IPS-18a (cell line): ENCODE measurements around the gene MLYCD.

ENCODE experiments used
- H3K27ac ChIP-seq: one replicate; pipeline ENCODE4 v1.5.1; 2013; ENCODE audit warnings: low read length
- H3K27me3 ChIP-seq: one replicate; pipeline ENCODE4 v1.6.1; 2013; ENCODE audit warnings: mild to moderate bottlenecking, low read length; ENCODE audit not compliant: control insufficient read depth, insufficient read depth
- H3K36me3 ChIP-seq: one replicate; pipeline ENCODE4 v1.6.1; 2013; ENCODE audit warnings: low read depth, low read length; ENCODE audit not compliant: control insufficient read depth
- H3K4me1 ChIP-seq: one replicate; pipeline ENCODE4 v1.6.1; 2013; ENCODE audit warnings: low read depth, low read length; ENCODE audit not compliant: control insufficient read depth
- H3K4me3 ChIP-seq: one replicate; pipeline ENCODE4 v1.5.1; 2013; ENCODE audit warnings: low read length
- H3K9ac ChIP-seq: one replicate; pipeline ENCODE4 v1.6.1; 2013; ENCODE audit warnings: mild to moderate bottlenecking, low read length, moderate library complexity
- H3K9me3 ChIP-seq: one replicate; pipeline ENCODE4 v1.6.1; 2013; ENCODE audit warnings: low read depth, low read length; ENCODE audit not compliant: control insufficient read depth

Gene MLYCD

DNA sequence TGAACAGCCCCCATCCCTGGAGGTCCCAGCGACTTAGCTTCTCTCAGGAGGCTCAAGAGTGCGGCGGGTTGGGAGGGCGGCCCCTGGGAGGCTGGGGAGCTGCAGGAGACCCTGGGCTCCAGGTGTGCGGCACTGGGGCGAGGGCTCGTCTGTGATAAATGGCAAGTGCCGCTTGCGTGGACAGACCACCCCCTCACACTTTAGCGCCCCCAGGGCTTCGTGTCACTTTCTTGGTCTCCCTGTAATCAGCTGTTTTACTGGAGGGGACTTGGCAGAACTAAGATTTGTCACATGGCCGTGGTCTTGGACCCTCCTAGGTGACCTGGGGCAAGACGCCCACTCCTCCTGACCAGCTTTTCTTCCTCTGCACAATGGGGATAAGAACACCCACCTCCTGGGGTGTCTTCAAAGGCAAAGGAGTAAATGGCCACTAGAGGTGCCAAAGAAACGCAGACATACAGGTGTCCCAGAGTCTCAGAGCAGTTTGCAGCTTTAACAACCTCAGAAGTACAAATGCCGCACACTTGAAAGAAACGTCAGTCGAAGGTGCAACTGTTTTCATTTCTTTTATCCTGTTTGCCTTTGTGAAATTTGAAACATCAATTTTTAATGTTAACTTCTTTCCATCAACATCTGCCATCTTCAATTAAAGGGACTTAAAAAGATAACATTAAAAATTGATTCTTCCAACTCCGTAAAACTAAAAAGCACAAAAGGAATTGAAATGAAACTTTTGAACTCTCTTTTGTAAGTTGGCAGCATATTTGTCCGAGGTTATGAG lies 55.1 kb downstream of the MLYCD start:
- Histone ChIP-seq H3K9me3 (no peaks in the 10 kb centered on the region), H3K36me3 (no peaks in the 10 kb centered on the region), H3K9ac (no peak overlapping the region), H3K27ac (no peak overlapping the region), H3K4me3 (peak overlapping the region; percentile 33), H3K4me1 (peaks cover 5% of the 10 kb centered on the region), H3K27me3 (no peaks in the 10 kb centered on the region)

DNA sequence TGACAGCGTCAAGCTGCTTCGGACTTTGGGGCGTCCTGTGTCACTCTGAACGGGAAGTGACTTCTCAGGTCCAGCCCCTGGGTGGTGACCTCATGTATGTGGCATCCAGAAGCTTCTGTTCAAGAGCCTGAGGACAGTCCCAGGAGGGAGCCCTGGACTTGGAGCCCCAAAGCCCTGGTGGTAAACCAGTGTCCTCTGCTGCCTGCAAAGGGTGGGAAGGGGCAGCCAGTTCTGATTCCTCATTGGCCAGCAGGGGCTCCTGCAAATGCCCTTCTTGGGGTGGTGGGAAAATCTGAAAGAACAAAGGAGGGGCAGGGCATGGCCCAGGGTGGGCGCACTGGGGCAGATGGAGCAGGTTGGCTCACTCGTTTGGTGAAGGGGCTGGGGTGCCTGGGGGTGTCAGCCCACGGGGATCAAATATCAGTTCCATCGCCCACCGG lies 55.7 kb downstream of the MLYCD start:
- Histone ChIP-seq H3K9me3 (no peaks in the 10 kb centered on the region), H3K27me3 (no peaks in the 10 kb centered on the region), H3K4me1 (peaks cover 5% of the 10 kb centered on the region), H3K4me3 (no peak overlapping the region), H3K36me3 (no peaks in the 10 kb centered on the region), H3K27ac (no peak overlapping the region), H3K9ac (no peak overlapping the region)

DNA sequence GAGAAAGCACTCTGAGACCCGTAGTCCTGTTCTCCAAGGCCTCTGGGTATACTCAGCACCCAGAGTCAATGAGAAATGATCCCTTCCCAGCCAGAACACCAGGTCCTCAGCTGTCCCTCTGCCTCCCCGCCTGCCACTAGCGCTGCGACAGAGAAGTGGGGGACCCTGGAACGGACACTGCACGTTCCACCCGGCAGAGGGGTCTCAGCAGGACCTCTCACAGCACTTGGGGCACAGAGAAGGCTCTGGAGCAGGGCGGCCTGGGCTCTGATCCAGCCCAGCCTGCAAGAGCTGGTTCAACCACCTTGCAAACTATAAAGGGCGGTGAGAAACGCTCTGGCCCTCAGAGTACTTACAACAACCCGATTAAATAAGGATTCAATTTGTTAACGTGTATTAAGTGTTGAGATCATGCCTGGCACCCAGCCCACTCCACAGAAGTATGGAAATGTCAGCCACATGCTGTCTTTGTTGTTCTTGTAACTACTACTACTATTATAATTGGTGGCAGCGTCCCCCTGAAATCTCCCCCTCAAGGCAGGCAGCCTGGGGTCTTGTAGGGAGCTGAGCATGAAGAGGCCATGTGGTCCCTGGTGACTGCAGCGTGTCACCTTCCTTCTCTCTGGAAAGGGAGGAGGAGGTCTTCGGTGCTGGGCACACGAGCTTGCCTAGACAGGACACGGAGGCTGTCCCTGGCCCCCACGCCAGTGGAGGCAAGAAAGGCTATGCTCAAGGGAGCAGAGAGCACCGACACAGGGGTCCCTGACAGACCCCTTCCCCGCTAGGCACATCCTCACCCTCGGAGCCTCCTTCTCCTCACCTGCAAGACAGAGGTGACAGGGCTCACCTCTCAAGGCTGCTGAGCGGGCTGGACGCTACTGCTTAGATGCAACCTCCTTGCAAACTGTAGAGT lies 56.6 kb downstream of the MLYCD start:
- H3K27ac ChIP-seq, result no peak overlapping the region
- no peaks in the 10 kb centered on the region for H3K36me3 ChIP-seq
- peaks cover 5% of the 10 kb centered on the region for H3K4me1 ChIP-seq

DNA sequence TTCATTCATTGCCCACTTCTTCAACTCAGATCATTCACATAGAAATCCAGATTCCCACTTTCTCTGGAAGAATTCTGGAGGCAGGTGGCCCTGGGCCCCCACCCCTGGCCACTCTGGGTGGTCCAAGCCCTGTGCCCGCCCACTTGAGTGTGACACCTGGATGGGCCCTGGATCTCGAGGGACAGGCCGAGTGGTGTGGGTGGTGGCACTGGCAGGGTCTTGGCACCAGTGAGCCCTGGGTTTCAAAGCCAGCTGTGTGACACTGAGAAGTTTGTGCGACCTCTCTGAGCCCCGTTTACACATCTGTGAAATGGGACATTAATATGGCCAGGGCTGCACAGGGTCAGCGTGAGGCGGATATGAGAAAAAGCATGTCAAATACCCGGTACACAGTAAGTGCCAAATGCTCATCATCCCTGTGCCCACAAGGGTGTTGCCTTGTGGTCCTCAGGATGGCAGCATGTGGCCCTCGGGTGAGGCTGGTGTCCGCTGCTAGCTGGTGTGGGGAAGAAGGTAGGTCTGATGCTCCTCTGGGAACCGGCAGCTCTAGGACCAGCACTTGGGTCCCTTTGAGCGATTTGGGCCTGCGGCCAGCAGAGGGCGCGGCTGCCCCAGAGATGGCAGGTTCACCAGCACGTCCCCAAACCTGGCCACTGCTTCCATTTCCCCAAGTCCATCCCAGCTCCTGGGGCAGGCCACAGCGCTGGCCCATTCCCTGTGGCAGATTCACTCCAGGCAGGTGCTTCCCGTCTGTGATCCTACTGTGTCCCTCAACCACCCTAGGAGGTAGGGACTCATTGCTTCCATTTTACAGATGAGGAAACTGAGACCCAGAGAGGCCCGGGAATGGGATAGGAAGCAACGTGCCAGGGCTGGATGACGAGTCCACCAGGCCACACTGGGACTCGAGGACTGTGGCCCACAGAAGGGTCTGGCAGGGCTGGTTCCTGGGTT lies 57.7 kb downstream of the MLYCD start:
- Histone ChIP-seq H3K27me3 (no peaks in the 10 kb centered on the region), H3K4me3 (no peak overlapping the region), H3K9ac (no peak overlapping the region), H3K4me1 (peaks cover 5% of the 10 kb centered on the region), H3K36me3 (no peaks in the 10 kb centered on the region), H3K27ac (no peak overlapping the region), H3K9me3 (no peaks in the 10 kb centered on the region)

More for the DNA sequence above, 56.6 kb downstream of the MLYCD start:
- Histone ChIP-seq H3K4me3 (no peak overlapping the region), H3K27me3 (no peaks in the 10 kb centered on the region), H3K9ac (no peak overlapping the region), H3K9me3 (no peaks in the 10 kb centered on the region)

DNA sequence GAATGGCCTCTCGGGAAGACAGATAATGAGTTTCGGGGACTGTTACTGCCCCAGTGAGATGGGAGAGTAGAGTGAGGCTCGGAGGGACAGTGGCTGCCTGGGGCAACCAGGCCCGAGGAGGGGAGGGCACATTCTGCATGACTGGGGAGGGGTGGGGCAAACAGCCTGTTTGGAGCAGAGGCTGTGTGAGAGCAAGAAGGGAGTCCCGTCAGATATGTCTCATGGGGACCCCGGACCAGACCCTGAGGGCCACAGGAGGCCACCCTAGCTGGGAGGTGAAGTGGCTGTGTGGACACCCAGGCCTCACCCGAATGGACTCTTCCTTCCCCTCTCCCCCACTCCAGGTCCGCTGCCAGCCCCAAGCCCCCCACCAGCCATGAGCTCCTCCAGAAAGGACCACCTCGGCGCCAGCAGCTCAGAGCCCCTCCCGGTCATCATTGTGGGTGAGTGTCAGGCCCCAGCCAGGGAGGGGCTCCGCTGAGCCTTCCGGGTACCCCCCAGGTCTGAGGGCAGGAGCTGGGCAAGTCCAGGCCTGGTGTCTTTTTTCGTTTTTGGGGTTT lies 58.5 kb downstream of the MLYCD start:
- no peaks in the 10 kb centered on the region for H3K36me3 ChIP-seq

DNA sequence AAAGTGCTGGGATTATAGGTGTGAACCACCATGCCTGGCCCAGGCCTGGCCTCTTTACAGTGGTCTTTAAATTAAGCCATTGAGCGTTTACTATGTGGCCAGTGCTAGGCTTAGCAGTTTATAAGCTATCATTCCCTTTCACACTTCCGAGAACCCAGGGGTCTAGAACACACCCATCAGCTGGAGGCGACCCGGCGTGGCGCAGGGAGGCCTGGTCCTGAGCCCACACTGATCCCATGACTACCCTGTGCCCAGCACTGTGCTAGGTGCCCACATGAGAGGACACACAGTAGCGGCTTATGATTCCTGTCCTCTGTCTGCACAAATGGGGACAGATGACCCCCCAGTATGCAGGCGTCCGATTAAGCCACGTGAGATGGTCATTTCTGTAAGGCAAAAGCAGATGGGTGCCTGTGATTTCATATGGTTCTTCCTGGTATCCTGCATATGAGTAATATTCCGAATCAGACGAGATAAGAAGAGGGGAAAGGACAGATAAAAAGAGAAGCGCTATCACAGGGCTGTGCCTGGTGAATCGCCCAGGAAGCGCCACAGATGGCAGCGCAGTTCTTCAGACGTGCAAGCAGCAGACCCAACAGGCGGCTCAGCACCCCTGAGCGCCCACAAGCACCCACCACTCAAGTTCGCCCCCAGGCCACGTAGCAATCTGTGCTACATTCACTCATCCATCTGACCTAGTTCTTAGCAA lies 59.4 kb downstream of the MLYCD start:
- Histone ChIP-seq H3K36me3 (no peaks in the 10 kb centered on the region), H3K27me3 (no peaks in the 10 kb centered on the region), H3K9me3 (no peaks in the 10 kb centered on the region), H3K4me1 (peaks cover 5% of the 10 kb centered on the region), H3K9ac (no peak overlapping the region), H3K4me3 (no peak overlapping the region), H3K27ac (no peak overlapping the region)

More for the DNA sequence above, 58.5 kb downstream of the MLYCD start:
- Histone ChIP-seq H3K9ac (no peak overlapping the region), H3K27ac (no peak overlapping the region), H3K4me1 (peaks cover 5% of the 10 kb centered on the region), H3K4me3 (no peak overlapping the region), H3K9me3 (no peaks in the 10 kb centered on the region), H3K27me3 (no peaks in the 10 kb centered on the region)

DNA sequence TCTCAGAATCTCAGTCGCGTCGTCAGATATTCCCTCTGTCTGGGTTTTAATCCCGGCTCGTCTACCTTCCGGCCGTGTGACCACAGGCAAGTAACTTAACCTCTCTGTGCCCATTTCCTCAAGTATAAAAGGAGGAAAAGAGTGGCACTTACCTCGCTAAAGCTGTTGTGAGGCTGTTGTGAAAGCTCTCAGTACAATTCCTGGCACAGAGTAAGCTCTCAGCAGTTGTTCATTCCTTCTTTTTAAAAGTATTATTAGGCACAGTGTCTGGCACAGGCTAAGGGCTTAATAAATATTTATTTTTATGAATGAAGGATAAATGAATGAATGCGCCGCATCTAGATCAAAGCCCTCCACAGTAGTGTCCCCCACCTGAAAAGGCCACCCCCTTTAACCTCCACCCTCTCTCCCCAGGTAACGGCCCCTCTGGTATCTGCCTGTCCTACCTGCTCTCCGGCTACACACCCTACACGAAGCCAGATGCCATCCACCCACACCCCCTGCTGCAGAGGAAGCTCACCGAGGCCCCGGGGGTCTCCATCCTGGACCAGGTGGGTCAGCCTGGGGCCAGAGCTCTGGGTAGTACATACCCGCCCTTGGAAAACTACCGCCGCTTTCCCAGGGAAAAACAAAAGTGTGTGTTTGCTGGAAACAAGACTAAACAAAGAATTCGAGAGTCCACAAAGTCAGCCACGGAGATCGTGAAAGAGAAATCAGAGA lies 60.1 kb downstream of the MLYCD start:
- no peak overlapping the region for H3K9ac ChIP-seq
- H3K9me3 ChIP-seq, result no peaks in the 10 kb centered on the region
- no peaks in the 10 kb centered on the region for H3K27me3 ChIP-seq
- no peaks in the 10 kb centered on the region for H3K36me3 ChIP-seq
- H3K27ac ChIP-seq, result no peak overlapping the region
- H3K4me3 ChIP-seq, result no peak overlapping the region
- H3K4me1 ChIP-seq, result peaks cover 3% of the 10 kb centered on the region

DNA sequence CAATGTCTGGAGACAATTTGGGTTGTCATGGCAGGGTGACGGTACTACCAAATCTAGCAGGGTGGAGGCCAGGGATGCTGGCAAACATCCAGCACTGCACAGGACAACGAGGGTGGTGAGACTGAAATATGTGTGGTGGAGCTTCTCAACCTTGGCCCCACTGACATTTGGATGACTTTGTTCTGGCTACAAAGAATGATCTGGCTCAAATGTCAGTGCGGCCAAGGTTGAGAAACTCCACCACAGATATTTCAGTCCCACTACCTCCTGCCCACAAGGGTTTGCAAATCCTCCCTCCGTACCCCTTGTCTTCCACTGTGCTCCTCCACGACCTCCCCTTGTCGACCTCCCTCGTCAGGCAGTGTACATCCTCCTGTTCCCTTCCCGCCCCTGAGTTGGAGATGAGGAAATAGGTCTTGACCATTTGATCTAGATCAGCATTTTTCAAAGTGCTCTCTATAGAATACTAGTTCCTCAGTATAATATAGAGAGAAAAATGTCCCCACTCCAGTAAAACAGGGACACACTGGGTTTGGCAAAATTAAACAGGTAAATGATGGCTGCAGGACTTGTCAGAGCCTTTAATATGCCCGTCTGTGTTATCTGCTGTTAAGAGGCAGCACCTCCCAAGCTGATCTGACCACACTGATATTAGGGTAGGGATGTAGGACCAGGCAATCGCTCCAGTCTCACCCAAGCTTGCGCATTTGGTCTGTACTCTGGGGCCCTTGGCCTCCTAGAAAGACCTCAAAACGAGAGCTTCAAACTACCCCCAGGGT lies 60.9 kb downstream of the MLYCD start:
- Histone ChIP-seq H3K27ac (no peak overlapping the region), H3K4me1 (no peaks in the 10 kb centered on the region), H3K9ac (no peak overlapping the region), H3K27me3 (no peaks in the 10 kb centered on the region), H3K36me3 (no peaks in the 10 kb centered on the region), H3K4me3 (no peak overlapping the region), H3K9me3 (no peaks in the 10 kb centered on the region)

DNA sequence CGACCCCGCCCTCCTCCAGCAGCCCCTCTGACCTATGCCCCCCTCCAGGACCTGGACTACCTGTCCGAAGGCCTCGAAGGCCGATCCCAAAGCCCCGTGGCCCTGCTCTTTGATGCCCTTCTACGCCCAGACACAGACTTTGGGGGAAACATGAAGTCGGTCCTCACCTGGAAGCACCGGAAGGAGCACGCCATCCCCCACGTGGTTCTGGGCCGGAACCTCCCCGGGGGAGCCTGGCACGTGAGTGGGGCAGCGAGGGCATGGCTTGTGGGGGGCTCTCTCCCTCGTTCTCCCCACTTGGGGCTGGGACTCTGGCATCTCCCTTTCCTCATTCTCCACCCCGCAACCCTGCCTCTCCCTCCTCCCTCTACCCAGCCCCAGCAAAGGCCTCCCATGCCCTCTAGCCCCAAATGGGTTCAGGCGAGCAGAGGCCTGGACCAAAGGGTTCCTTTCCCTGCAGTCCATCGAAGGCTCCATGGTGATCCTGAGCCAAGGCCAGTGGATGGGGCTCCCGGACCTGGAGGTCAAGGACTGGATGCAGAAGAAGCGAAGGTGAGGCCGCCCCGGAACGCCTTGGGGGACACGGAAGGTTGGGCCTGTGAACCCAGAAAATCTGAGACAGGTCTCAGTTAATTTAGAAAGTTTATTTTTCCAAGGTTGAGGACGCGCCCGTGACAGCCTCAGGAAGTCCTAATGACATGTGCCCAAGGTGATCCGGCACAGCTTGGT lies 61.8 kb downstream of the MLYCD start:
- no peak overlapping the region for H3K27ac ChIP-seq
- H3K9me3 ChIP-seq, result no peaks in the 10 kb centered on the region
- no peaks in the 10 kb centered on the region for H3K4me1 ChIP-seq
- H3K9ac ChIP-seq, result no peak overlapping the region
- H3K4me3 ChIP-seq, result no peak overlapping the region
- H3K27me3 ChIP-seq, result no peaks in the 10 kb centered on the region
- no peaks in the 10 kb centered on the region for H3K36me3 ChIP-seq
